GM19452 (cell line): ENCODE data around the gene DVL3.

Experiments used
- ATAC-seq: cut with Tn5 transposase; IDR thresholded peaks from one replicate; pipeline ENCODE4 v1.9.1; 2021; ENCODE audit not compliant: unreplicated experiment

Gene DVL3

GRCh38 chr3:184209146-184209923 lies 54.2 kb downstream of the DVL3 start:
- no peak for ATAC-seq

DNA sequence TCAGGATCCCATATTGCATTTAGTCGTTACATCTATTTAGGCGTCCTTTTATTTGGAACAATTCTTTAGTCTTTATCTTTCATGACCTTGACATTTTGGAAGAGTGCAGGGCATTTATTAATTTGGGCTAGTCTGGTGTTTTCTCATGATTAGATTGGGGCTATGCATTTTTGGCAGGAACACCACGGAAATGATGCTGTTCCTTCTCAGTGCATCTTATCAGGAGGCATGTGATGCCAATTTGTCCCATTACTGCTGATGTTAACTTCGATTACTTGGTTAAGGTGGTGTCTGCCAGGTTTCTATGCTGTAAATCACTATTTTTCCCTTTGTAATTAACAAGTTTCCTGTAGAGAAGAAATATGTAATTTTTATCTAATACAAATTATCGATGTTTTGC lies 56.1 kb downstream of the DVL3 start:
- ATAC-seq: no peak

DNA sequence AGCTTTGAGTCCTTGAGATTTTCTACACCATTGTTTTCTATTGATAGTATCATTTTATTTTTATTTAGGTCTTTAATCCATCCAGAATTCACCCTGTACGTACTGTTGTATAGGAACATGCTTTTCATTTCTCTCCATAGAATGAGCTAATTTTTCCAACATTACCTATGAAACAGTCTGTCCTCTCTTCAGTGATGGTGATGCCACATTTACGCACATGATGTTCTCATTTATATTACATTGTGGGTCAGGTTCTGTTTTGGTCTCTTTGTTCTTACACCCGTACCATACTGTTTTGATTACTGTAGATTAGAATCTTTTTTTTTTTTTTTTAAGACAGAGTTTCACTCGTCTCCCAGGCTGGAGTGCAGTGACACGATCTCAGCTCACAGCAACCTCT lies 56.5 kb downstream of the DVL3 start:
- no peak for ATAC-seq

- no peak for ATAC-seq
Measured at GRCh38 chr3:184218814-184219213, 63.6 kb downstream of the DVL3 start.

DNA sequence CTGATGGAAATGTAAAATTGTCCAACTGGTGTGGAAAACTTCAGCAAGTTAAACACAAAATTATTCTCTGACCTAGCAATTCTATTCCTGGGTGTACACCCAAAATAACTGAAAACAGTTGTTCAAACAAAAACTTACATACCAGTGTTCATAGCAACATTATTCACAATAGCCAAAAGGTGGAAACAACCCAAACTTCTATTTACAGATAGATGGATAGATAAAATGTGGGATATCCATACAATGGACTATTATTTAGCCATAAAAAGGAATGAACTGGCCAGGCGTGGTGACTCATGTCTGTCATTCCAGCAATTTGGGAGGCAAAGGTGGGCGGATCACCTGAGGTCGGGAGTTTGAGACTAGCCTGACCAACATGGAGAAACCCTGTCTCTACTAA lies 67.3 kb downstream of the DVL3 start:
- ATAC-seq: no peak
